Loucy (cell line): ENCODE results near the gene ARHGAP1.

ENCODE experiments used
- H2AFZ ChIP-seq: fragments of 200-600 bp; sonication (generic); 2 replicates; pipeline ENCODE4 v1.6.0; 2016; ENCODE audit warnings: antibody characterized with exemption, mild to moderate bottlenecking, low read length, moderate library complexity
- H3F3A ChIP-seq: fragments of 200-600 bp; 2 replicates; pipeline ENCODE4 v1.6.0; 2016; ENCODE audit warnings: antibody characterized with exemption, low read depth, mild to moderate bottlenecking
- H3K27me3 ChIP-seq: fragments of 200-600 bp; sonication (generic); 2 replicates; pipeline ENCODE4 v1.6.1; 2014; ENCODE audit warnings: low read length, mild to moderate bottlenecking; ENCODE audit not compliant: insufficient read depth, poor library complexity, severe bottlenecking
- H3K36me3 ChIP-seq: fragments of 200-600 bp; sonication (generic); 2 replicates; pipeline ENCODE4 v1.6.1; 2016; ENCODE audit warnings: low read length; ENCODE audit not compliant: insufficient read depth
- H3K4me1 ChIP-seq: fragments of 200-600 bp; sonication (generic); 2 replicates; pipeline ENCODE4 v1.5.1; 2014; ENCODE audit warnings: low read length, mild to moderate bottlenecking; ENCODE audit not compliant: insufficient read depth, poor library complexity, severe bottlenecking
- H3K4me2 ChIP-seq: fragments of 200-600 bp; sonication (generic); 2 replicates; pipeline ENCODE4 v1.6.0; 2014; ENCODE audit warnings: antibody characterized with exemption, low read length, low read depth, mild to moderate bottlenecking; ENCODE audit not compliant: poor library complexity, severe bottlenecking
- H3K4me3 ChIP-seq: fragments of 200-600 bp; sonication (generic); 2 replicates; pipeline ENCODE4 v1.5.1; 2014; ENCODE audit warnings: low read length, mild to moderate bottlenecking, mixed read lengths; ENCODE audit not compliant: poor library complexity, severe bottlenecking
- H3K79me2 ChIP-seq: fragments of 200-600 bp; sonication (generic); 2 replicates; pipeline ENCODE4 v1.6.1; 2014; ENCODE audit warnings: low read length; ENCODE audit not compliant: insufficient read depth
- H3K9ac ChIP-seq: fragments of 200-600 bp; sonication (generic); 2 replicates; pipeline ENCODE4 v1.6.0; 2014; ENCODE audit warnings: mild to moderate bottlenecking, low read depth, low read length, moderate library complexity; ENCODE audit not compliant: poor library complexity, severe bottlenecking
- H3K9me2 ChIP-seq: fragments of 200-600 bp; sonication (generic); replicated peaks from 2 replicates; pipeline ENCODE4 v1.6.1; 2016; ENCODE audit warnings: low read depth, low read length, mixed read lengths
- H3K9me3 ChIP-seq: fragments of 200-600 bp; sonication (generic); 2 replicates; pipeline ENCODE4 v1.6.1; 2014; ENCODE audit warnings: mild to moderate bottlenecking, antibody characterized with exemption, low read length, low read depth; ENCODE audit not compliant: insufficient read depth
- H4K20me1 ChIP-seq: fragments of 200-600 bp; sonication (generic); 2 replicates; pipeline ENCODE4 v1.6.0; 2014; ENCODE audit warnings: antibody characterized with exemption, low read length, mild to moderate bottlenecking; ENCODE audit not compliant: insufficient read depth, poor library complexity, severe bottlenecking
- EZH2phosphoT487 ChIP-seq: fragments of 200-600 bp; IDR thresholded peaks from 2 replicates; pipeline ENCODE4 v1.6.1; 2018; ENCODE audit warnings: antibody characterized with exemption, mild to moderate bottlenecking, moderate library complexity, borderline replicate concordance
- TF ChIP-seq, protein P1 (sequence below): fragments of 200-600 bp; sonication (generic); conservative IDR thresholded peaks from 2 replicates; pipeline ENCODE4 v1.5.1; 2014; ENCODE audit warnings: mild to moderate bottlenecking, antibody characterized with exemption, low read length

ARHGAP1 gene

DNA sequence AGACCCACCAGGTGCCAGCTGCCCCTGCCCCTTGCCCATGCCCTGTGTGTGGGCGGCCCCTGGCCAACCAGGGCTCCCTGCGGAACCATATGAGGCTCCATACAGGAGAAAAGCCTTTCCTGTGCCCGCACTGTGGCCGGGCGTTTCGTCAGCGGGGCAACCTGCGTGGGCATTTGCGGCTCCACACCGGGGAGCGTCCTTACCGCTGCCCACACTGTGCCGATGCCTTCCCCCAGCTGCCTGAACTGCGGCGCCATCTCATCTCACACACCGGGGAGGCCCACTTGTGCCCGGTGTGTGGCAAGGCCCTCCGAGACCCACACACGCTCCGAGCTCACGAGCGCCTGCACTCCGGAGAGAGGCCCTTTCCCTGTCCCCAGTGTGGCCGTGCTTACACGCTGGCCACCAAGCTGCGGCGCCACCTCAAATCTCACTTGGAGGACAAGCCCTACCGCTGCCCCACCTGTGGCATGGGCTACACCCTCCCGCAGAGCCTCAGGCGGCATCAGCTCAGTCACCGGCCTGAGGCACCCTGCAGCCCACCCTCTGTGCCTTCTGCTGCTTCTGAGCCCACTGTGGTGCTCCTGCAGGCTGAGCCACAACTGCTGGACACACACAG lies 4.8 kb upstream of the ARHGAP1 start:
- H3F3A ChIP-seq = no peaks in the 10 kb centered on the region
- no peak overlapping the region for H2AFZ ChIP-seq
- H3K9me3 ChIP-seq = no peaks in the 10 kb centered on the region
- H3K4me1 ChIP-seq = peaks cover 17% of the 10 kb centered on the region
- H3K27me3 ChIP-seq = no peaks in the 10 kb centered on the region
- TF ChIP-seq, protein P1, sequence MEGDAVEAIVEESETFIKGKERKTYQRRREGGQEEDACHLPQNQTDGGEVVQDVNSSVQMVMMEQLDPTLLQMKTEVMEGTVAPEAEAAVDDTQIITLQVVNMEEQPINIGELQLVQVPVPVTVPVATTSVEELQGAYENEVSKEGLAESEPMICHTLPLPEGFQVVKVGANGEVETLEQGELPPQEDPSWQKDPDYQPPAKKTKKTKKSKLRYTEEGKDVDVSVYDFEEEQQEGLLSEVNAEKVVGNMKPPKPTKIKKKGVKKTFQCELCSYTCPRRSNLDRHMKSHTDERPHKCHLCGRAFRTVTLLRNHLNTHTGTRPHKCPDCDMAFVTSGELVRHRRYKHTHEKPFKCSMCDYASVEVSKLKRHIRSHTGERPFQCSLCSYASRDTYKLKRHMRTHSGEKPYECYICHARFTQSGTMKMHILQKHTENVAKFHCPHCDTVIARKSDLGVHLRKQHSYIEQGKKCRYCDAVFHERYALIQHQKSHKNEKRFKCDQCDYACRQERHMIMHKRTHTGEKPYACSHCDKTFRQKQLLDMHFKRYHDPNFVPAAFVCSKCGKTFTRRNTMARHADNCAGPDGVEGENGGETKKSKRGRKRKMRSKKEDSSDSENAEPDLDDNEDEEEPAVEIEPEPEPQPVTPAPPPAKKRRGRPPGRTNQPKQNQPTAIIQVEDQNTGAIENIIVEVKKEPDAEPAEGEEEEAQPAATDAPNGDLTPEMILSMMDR = no peak
- TF ChIP-seq EZH2phosphoT487 = no peak
- peaks cover 30% of the 10 kb centered on the region; the same call in 1 of the 2 replicates for H3K36me3 ChIP-seq
- peaks cover 11% of the 10 kb centered on the region for H4K20me1 ChIP-seq
- no peak overlapping the region for H3K4me2 ChIP-seq
- H3K79me2 ChIP-seq = peaks cover 38% of the 10 kb centered on the region
- no peak overlapping the region for H3K9ac ChIP-seq
- H3K9me2 ChIP-seq = no peaks in the 10 kb centered on the region
- no peak overlapping the region for H3K4me3 ChIP-seq

DNA sequence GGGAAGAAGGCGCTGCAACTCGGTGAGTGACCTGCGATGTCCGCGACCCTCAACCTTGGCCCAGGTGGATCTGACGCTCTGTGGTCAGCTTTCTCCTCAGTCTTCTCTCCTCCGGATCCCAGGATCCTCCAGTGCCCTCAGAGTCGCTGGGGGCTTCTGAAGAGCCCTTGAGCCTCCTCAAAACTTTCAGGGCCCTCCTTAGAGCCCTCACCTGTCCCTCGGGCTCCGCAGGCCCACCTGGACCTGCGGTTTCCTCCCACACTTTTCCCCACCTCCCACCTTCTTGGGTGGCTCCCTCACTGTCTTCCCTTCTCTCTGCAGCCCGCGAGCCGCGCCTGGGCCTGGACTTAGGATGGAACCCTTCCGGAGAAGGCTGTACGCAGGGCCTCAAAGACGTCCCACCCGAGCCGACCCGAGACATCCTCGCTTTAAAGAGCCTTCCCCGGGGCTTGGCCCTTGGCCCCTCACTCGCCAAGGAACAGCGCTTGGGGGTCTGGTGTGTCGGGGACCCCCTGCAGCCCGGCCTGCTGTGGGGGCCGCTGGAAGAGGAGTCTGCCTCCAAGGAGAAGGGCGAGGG lies 747 bp upstream of the ARHGAP1 start:
- Histone ChIP-seq H3K9ac (peak overlapping the region; percentile 90), H3K4me2 (peak overlapping the region; percentile 83), H3K79me2 (peaks cover 71% of the 10 kb centered on the region)

DNA sequence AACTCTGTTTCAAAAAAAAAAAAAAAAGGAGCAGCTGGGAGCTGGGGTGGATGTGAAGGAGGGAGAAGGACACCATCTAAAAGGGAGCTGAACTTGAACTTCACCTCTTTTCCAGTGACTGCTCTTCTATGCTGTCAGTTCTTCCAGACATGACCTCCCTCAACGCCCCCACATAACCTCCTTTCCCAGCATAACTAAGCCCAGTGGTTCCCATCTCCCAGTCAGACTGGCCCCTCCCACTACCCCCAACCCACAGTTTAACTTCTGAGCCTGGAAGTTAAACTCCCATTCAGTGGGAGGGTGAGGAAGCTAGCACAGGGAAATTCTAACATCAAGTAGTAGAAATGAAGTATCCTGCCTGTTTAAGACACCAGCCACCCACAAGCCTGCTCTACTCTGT lies 1.8 kb downstream of the ARHGAP1 start:
- Histone ChIP-seq H3K9me3 (no peaks in the 10 kb centered on the region), H3K36me3 (peaks cover 7% of the 10 kb centered on the region; the same call in 1 of the 2 replicates), H3K4me2 (peak overlapping the region; percentile 75), H2AFZ (no peak overlapping the region), H3K9ac (peak overlapping the region; percentile 90), H3K4me1 (peaks cover 48% of the 10 kb centered on the region), H3K27me3 (no peaks in the 10 kb centered on the region), H3K4me3 (peak overlapping the region; percentile 95), H3K79me2 (peaks cover 66% of the 10 kb centered on the region), H4K20me1 (peaks cover 15% of the 10 kb centered on the region), H3K9me2 (no peaks in the 10 kb centered on the region), H3F3A (no peaks in the 10 kb centered on the region)
- TF ChIP-seq EZH2phosphoT487 = no peak
- TF ChIP-seq, protein P1 = no peak

More for the DNA sequence above, 747 bp upstream of the ARHGAP1 start:
- no peaks in the 10 kb centered on the region for H3K9me3 ChIP-seq
- H3K27me3 ChIP-seq = no peaks in the 10 kb centered on the region
- peak overlapping the region; percentile 99 for H2AFZ ChIP-seq
- H3F3A ChIP-seq = no peaks in the 10 kb centered on the region
- peaks cover 36% of the 10 kb centered on the region for H3K4me1 ChIP-seq
- no peaks in the 10 kb centered on the region for H3K9me2 ChIP-seq
- peaks cover 15% of the 10 kb centered on the region for H4K20me1 ChIP-seq
- no peak for TF ChIP-seq EZH2phosphoT487
- TF ChIP-seq, protein P1 = no peak
- peaks cover 23% of the 10 kb centered on the region; the same call in 1 of the 2 replicates for H3K36me3 ChIP-seq
- peak overlapping the region; percentile 95 for H3K4me3 ChIP-seq
